HG02884 (cell line): ENCODE results near the gene GIT1.

Experiments
- ATAC-seq: cut with Tn5 transposase; IDR thresholded peaks from one replicate; pipeline ENCODE4 v1.9.1; 2021; ENCODE audit warnings: mild to moderate bottlenecking, moderate library complexity; ENCODE audit not compliant: unreplicated experiment

The GIT1 gene

GRCh38 chr17:29589524-29590410 lies at the start of gene GIT1:
Gene GIT1 (minus strand): TSS chr17:29589648. CDS start chr17:29589378, 270 bp downstream.
- ATAC-seq, result no peak

- no peak for ATAC-seq
Observed at GRCh38 chr17:29633886-29634285, 44.4 kb upstream of the GIT1 start.

- no peak for ATAC-seq
Observed at GRCh38 chr17:29630630-29631193, 41.3 kb upstream of the GIT1 start.

GRCh38 chr17:29629839-29630238 lies 40.4 kb upstream of the GIT1 start:
- ATAC-seq, result no peak

DNA sequence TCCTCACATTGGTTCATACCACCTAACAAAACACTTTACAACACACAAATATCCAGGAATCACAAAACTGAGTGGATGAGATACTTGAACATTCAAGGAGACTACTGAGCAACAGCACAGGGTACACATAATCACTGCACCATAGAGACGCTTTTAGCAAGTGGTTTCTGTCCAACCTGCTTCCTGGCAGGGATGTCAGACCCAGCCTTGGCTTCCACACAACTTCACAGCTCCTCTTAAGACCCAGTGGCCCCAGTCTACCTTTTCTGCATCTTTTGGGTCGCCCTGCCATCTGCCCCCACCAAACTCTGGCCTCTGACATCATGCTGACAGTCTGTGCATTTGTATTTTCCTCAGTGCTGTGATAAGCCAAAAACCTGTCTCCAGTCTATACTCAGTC lies 39.2 kb upstream of the GIT1 start:
- no peak for ATAC-seq

- no peak for ATAC-seq
Observed at GRCh38 chr17:29627951-29628350, 38.5 kb upstream of the GIT1 start.

DNA sequence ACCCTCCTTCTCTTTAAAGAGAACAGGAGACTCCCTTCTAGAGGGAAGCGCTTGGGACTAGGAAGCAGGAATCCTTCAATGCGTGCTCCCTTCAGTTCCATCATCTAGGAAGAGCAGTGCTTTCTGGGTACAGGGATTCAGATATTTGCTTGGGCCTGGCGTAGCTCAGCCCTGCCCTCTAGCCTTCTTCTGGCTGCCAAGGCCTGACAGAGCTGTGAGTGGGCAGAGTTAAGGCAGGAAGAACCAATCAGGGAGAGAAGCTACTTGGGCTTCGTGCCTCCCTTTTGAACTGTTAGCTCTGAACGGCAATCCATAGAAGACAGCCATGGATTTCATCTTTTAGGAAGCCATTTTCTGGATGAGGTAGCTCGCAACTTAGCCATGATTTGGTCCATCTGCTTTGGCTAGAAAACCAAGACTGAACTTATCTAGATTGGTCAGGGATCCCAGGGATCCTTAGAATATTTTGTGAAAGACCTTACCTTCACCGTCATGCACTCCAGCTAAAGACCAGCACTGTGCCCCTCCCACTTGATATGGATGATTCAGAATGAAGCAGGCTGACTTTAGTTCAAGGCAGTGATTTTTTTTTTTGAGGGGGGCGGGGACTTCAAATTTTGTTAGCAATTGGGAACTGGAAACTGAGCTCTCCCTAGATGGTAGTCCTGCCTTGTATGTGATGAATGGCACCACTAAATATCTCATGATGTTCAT lies 35.7 kb upstream of the GIT1 start:
- no peak for ATAC-seq

DNA sequence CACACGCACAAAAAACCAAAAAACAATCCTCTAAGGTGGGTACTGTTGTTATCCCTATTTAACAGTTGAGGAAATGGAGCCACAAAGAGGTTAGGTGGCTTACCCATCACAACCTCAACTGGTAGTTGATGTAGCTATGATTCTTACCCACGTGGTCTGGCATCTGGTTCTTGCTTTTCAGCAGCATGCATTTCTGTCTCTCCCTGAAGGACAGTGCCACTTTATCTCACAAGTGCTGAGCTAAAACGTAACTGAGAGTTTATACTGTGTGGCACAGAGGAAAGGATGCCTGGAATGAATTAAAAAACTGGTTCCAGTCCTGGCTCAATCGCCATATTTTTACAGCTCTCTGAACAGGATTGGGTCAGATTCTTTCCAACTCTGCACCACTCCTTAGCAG lies 35.1 kb upstream of the GIT1 start:
- no peak for ATAC-seq

GRCh38 chr17:29623283-29623647 lies 33.8 kb upstream of the GIT1 start:
- no peak for ATAC-seq

- no peak for ATAC-seq
Observed at GRCh38 chr17:29622337-29623282, 33.2 kb upstream of the GIT1 start, which contains the start of gene CORO6. Gene CORO6 (minus strand): TSS chr17:29622912. CDS start chr17:29621421, 1,491 bp downstream.

GRCh38 chr17:29621751-29622194 lies 32.3 kb upstream of the GIT1 start:
- no peak for ATAC-seq

DNA sequence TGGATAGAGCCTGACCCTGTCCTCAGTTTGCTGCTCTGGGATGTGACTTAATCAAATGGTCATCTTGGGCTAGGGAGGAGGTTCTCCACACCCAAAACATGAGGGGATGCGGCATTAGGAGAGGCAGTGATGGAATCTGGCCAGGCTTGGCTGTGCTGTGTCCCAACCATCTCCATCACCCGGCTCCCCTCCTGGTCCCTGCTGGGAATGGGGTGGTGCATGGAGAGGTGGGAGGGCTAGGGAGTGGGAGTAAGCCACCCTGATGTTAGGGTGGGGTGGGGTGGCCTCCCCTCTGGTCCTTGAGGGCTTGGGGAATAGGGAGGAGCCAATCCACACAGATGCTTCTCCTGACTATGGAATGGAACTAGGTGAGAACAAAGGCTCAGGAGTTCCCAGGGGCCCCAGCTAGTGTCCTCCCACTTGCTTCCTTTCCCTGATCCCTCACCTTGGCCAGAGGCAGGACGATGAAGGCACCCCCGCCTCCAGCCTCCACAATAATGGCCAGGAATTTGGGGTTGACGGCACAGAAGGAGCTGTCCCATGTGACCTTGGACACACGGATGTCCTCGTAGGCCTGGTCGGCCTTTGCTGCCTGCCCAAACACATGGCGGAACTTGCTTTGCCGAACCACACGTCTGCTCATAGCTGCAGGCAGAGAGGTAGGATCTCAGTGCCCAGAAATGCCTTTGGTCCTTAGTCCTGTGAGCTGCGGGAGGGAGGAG lies 31.5 kb upstream of the GIT1 start:
- no peak for ATAC-seq

DNA sequence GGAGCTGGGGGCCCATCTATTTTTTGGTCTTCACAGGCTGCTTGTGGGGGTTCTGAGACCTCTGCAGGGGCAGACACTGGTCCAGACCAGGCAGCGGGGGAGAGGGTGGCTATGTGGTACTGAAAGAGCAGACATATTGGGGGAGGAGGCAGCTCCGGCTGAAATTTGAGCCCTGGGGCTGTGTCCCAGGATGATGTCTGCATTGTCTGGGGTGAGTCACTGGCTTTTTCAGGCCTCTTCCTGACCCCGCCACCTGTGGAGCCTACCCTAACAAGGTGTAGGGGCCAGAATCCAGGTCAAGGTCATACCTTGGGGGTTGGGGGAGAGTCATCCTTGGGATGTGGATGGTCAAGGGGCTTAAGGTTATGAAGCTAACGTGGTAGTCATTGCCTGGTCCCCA lies 30.8 kb upstream of the GIT1 start:
- no peak for ATAC-seq

GRCh38 chr17:29619251-29619650 lies 29.8 kb upstream of the GIT1 start:
- no peak for ATAC-seq

DNA sequence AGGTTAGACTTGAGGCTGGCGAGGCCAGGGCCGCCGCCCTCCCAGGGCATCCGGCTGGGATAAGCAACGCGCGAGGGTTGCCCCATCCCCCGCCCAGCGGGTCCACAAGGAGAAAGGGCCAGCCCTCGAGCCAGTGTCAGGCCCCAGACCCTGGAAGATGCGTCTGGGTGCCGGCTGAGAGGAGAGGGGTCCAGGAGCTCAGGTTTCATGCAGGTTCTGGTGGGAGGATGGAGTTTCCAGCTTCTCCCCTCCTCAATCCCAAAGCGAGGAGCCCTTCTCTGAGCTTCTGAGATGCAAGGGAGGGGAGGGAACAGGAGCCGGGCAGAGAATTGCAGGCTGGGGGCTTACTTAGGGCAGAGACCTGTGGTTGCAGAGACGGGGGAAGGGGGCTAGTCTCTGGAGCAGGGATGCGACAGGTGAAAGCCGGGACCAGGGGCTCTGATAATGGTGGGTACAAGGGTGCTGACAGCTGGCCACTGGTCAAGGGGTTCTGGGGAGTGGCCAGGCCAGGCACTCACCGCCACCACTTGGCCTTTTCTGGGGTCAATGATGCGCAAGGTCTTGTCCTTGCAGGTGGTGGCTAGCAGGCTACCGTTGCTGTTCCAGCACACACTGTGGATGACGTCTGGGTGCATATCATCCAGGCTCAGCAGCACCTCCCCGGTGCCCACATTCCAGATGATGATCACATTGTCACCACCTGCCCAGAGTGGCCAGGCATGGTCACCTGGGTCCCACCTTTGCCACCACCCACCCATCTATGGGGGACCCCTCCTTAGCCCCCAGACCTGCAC lies 29.0 kb upstream of the GIT1 start:
- ATAC-seq, result no peak

DNA sequence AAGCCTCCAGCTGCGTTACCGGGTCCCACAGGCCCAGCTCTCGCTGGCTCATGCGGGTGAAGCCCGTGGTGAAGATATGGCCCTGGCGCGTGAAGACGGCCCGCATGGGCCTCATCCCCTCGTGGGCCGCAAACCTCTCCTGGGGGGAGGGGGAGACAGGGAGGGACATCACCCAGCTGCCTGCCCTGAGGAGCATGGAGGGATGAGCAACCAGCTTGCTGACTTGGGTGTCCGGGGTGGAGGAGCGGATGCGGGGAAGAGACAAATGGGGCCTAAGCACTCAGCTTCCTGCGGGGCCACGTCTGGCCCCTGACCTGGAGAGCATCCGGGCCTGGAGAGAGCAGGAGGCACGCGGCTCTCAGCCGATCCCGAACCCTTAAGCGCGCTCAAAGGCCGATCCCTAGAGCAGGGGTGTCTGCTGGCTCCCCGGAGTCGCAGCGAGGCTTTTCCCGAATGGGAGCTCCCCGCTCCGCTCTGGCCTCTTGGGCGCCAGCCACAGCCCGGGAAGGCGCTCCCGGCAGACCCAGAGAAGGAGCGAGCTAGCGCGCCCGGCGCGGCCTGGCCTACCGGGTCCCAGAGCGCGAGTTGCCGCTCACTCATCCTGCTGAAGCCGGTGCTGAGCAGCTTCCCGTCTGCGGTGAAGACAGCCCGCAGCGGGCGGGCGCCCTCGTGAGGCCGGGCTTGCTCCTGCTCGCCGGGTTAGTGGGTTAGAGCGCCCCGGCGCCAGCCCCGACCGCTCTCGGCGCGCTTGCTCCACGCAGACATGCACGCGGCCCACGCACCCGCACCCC lies 28.2 kb upstream of the GIT1 start:
- ATAC-seq, result no peak

GRCh38 chr17:29617125-29617480 lies 27.7 kb upstream of the GIT1 start:
- ATAC-seq, result no peak

DNA sequence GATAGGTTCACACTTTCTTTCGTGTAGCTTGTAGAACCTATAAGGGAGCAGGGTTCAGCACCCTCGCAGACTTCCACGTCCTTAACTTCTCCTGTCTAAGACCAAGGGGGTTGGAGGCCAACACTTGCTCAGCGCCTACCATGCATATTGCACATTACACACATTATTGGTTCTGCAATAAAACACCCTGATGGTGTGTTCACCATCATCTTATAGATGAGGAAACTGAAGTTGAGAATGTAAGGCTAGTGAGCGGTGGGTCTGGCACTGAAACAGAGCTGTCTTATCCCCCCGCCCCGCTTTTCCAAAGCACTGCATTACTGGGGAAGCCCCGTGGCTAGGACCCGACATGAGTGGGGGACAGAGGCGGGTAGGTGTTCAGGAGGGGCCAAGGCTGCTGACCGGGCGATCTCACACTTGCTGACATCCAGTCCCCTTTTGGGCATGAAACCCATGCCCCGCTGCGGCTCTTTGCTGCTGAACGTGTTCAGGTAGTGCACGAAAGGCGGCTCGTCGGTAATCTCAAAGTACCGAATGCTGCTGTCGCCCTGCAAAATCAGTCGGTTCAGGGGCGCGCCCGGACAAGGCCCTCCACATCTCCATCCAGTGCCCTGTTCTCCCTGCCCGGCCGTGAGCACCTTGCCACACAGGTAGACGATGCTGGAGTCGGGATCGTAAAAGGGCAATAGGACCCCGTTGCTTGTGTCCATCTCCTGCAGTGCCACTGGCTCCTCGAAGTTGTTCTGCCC lies 27.0 kb upstream of the GIT1 start:
- ATAC-seq, result no peak
